OCI-LY7 (cell line): ENCODE measurements around the gene ARHGEF4. TPM values are rescaled to one million over a fixed set of nuclear protein-coding genes. Genes with fewer than 3 reads are reported as not detected.

Experiments
- BruUV-seq: library from RNA; stranded (reverse); fragments of 400-500 nt; replicated peaks from 2 replicates; lab custom pipeline; 2021; lab: Mats Ljungman, UMichigan
- CTCF ChIA-PET: fragments of 300-600 bp; sonication (Branson Sonifier 250); formaldehyde crosslinking; loops from one replicate; lab custom pipeline; 2022; ENCODE audit warnings: antibody characterized with exemption; ENCODE audit not compliant: unreplicated experiment; lab: Charles Lee
- POLR2A ChIA-PET: fragments of 300-600 bp; sonication (Branson Sonifier 250); formaldehyde crosslinking; loops from one replicate; lab custom pipeline; 2022; ENCODE audit warnings: antibody characterized with exemption; lab: Charles Lee
- DNase-seq: peaks from one replicate; pipeline ENCODE4 v3.0.0-alpha.2; 2015; ENCODE audit warnings: low spot score
- H2AFZ ChIP-seq: fragments of 200-600 bp; sonication (generic), shearing (Covaris generic); 2 replicates; pipeline ENCODE4 v1.6.1; 2014; ENCODE audit warnings: mild to moderate bottlenecking, antibody characterized with exemption, low read length, moderate library complexity
- H3K27ac ChIP-seq: fragments of 200-600 bp; sonication (generic); 2 replicates; pipeline ENCODE4 v1.5.1; 2014; ENCODE audit warnings: mixed run types, low read depth, mild to moderate bottlenecking, moderate library complexity, low read length, inconsistent platforms; ENCODE audit not compliant: poor library complexity, severe bottlenecking
- H3K36me3 ChIP-seq: fragments of 200-600 bp; sonication (generic); 2 replicates; pipeline ENCODE4 v1.6.1; 2014; ENCODE audit warnings: mild to moderate bottlenecking, antibody characterized with exemption, low read length, moderate library complexity, mixed read lengths; ENCODE audit not compliant: insufficient read depth
- H3K4me1 ChIP-seq: fragments of 200-600 bp; sonication (generic); 2 replicates; pipeline ENCODE4 v1.5.1; 2014; ENCODE audit warnings: mild to moderate bottlenecking, low read length; ENCODE audit not compliant: insufficient read depth, poor library complexity, severe bottlenecking
- H3K4me2 ChIP-seq: fragments of 200-600 bp; sonication (generic); 2 replicates; pipeline ENCODE4 v1.6.1; 2014; ENCODE audit warnings: mild to moderate bottlenecking, low read length
- H3K4me3 ChIP-seq: fragments of 200-600 bp; sonication (generic); 2 replicates; pipeline ENCODE4 v1.5.1; 2014; ENCODE audit warnings: mild to moderate bottlenecking, low read depth, low read length; ENCODE audit not compliant: poor library complexity, severe bottlenecking
- H3K79me2 ChIP-seq: fragments of 200-600 bp; sonication (generic); 2 replicates; pipeline ENCODE4 v1.6.1; 2016; ENCODE audit warnings: low read depth, mild to moderate bottlenecking, low read length, moderate library complexity, mixed read lengths; ENCODE audit not compliant: insufficient read depth
- H3K9me2 ChIP-seq: fragments of 200-600 bp; sonication (generic); 2 replicates; pipeline ENCODE4 v1.6.1; 2016; ENCODE audit warnings: mild to moderate bottlenecking, low read length, mixed read lengths; ENCODE audit not compliant: insufficient read depth
- H3K9me3 ChIP-seq: fragments of 200-600 bp; sonication (generic); 2 replicates; pipeline ENCODE4 v1.6.1; 2014; ENCODE audit warnings: mild to moderate bottlenecking, mixed run types, low read length, mixed read lengths
- H4K20me1 ChIP-seq: fragments of 200-600 bp; sonication (generic); 2 replicates; pipeline ENCODE4 v1.6.1; 2014; ENCODE audit warnings: mild to moderate bottlenecking, antibody characterized with exemption, low read length, moderate library complexity, mixed read lengths; ENCODE audit not compliant: insufficient read depth
- CTCF ChIP-seq: fragments of 200-600 bp; sonication (generic); conservative IDR thresholded peaks from 2 replicates; pipeline ENCODE4 v1.5.1; 2014; ENCODE audit warnings: mild to moderate bottlenecking, antibody characterized with exemption, low read length, moderate library complexity, mixed read lengths
- EZH2phosphoT487 ChIP-seq: fragments of 200-600 bp; sonication (generic); IDR thresholded peaks from 2 replicates; pipeline ENCODE4 v1.6.1; 2018; ENCODE audit warnings: low read depth, borderline replicate concordance, mild to moderate bottlenecking, mixed run types, antibody characterized with exemption, low read length, moderate library complexity, mixed read lengths
- intact Hi-C: fragments of 100-400 bp; cut with micrococcal nuclease; formaldehyde crosslinking; loops from one replicate; pipeline ENCODE4 v1.10.0; 2022; ENCODE audit not compliant: unreplicated experiment
- total RNA-seq, 2 experiments: library from RNA; depleted of rRNA in 1 of 2; stranded (reverse); fragments of >200 nt in 1 of 2; shearing (Covaris generic) in 1 of 2; gene quantifications; 2 replicates each; pipeline ENCODE4 v1.2.3, GENCODE V29; 2014 to 2022

Gene ARHGEF4
- total RNA-seq, 2 experiments from 2014 or later: 1.1 to 1.7 TPM

GRCh38 chr2:130796290-130796689, 40.4 kb upstream of the ARHGEF4 start:
- Histone ChIP-seq H4K20me1 (no peaks in the 10 kb centered on the region), H3K9me2 (no peaks in the 10 kb centered on the region), H3K9me3 (no peaks in the 10 kb centered on the region), H3K27ac (no peak overlapping the region), H3K79me2 (no peaks in the 10 kb centered on the region), H3K4me1 (no peaks in the 10 kb centered on the region), H3K4me3 (no peak overlapping the region), H2AFZ (no peak overlapping the region), H3K4me2 (no peak overlapping the region), H3K36me3 (no peaks in the 10 kb centered on the region)
- BruUV-seq: no TSS peak
- ChIA-PET POLR2A (no interaction called here), CTCF (no interaction called here)
- no peak for DNase-seq
- intact Hi-C loops: no loop called here
- no peak for TF ChIP-seq CTCF
- no peak for TF ChIP-seq EZH2phosphoT487

GRCh38 chr2:130797493-130798435, 39.0 kb upstream of the ARHGEF4 start:
- Histone ChIP-seq H3K27ac (no peak overlapping the region), H2AFZ (peak overlapping the region; percentile 95), H3K79me2 (no peaks in the 10 kb centered on the region), H3K36me3 (no peaks in the 10 kb centered on the region), H3K9me3 (no peaks in the 10 kb centered on the region), H3K4me1 (no peaks in the 10 kb centered on the region), H3K9me2 (no peaks in the 10 kb centered on the region), H4K20me1 (no peaks in the 10 kb centered on the region), H3K4me3 (peak overlapping the region; percentile 72), H3K4me2 (peak overlapping the region; percentile 87)
- DNase-seq: peak; percentile 89
- ChIA-PET CTCF (interaction anchor here (0.6 kb wide), 2 partner anchors 123 to 894 kb away, joined by 3 read pairs; no protein-coding TSS in a partner anchor), POLR2A (interaction anchor here (0.9 to 1.4 kb wide), 2 partner anchors 74 to 76 kb away, joined by 3 read pairs; no protein-coding TSS in a partner anchor)
- intact Hi-C loops: loop anchor here (1.0 kb wide), 2 partner anchors 76 to 123 kb away; no protein-coding TSS in a partner anchor
- BruUV-seq: no TSS peak
- TF ChIP-seq CTCF (peak; percentile 75), EZH2phosphoT487 (no peak)
